HG02938 (cell line): ENCODE results near the gene TMEM184A.

Experiments
- ATAC-seq: cut with Tn5 transposase; IDR thresholded peaks from one replicate; pipeline ENCODE4 v1.9.1; 2021; ENCODE audit warnings: mild to moderate bottlenecking, moderate library complexity; ENCODE audit not compliant: unreplicated experiment

Gene TMEM184A

GRCh38 chr7:1555813-1556543 lies at the start of gene TMEM184A:
Gene TMEM184A (minus strand): TSS chr7:1556205. CDS start chr7:1555484, 721 bp downstream.
- ATAC-seq, result no peak

GRCh38 chr7:1604383-1604782 lies 48.4 kb upstream of the TMEM184A start:
- no peak for ATAC-seq

GRCh38 chr7:1603346-1604225 lies 47.6 kb upstream of the TMEM184A start:
- no peak for ATAC-seq

- no peak for ATAC-seq
Measured at GRCh38 chr7:1602386-1602785, 46.4 kb upstream of the TMEM184A start.

- ATAC-seq, result no peak
Measured at GRCh38 chr7:1601956-1602355, 46.0 kb upstream of the TMEM184A start.

- no peak for ATAC-seq
Measured at GRCh38 chr7:1599640-1600395, 43.8 kb upstream of the TMEM184A start.

- ATAC-seq, result no peak
Measured at GRCh38 chr7:1598961-1599639, 43.1 kb upstream of the TMEM184A start.

GRCh38 chr7:1598286-1598685 lies 42.3 kb upstream of the TMEM184A start:
- ATAC-seq, result no peak

- ATAC-seq, result no peak
Measured at GRCh38 chr7:1597791-1598190, 41.8 kb upstream of the TMEM184A start.

GRCh38 chr7:1597066-1597760 lies 41.2 kb upstream of the TMEM184A start:
- ATAC-seq, result no peak

- ATAC-seq, result no peak
Measured at GRCh38 chr7:1596181-1597043, 40.4 kb upstream of the TMEM184A start.

GRCh38 chr7:1595636-1596035 lies 39.6 kb upstream of the TMEM184A start:
- no peak for ATAC-seq

- no peak for ATAC-seq
Measured at GRCh38 chr7:1595027-1595426, 39.0 kb upstream of the TMEM184A start.

GRCh38 chr7:1593904-1594421 lies 38.0 kb upstream of the TMEM184A start:
- no peak for ATAC-seq

- ATAC-seq, result no peak
Measured at GRCh38 chr7:1593091-1593866, 37.3 kb upstream of the TMEM184A start.

GRCh38 chr7:1592299-1592871 lies 36.4 kb upstream of the TMEM184A start:
- ATAC-seq, result no peak

- ATAC-seq, result no peak
Measured at GRCh38 chr7:1591876-1592275, 35.9 kb upstream of the TMEM184A start.

GRCh38 chr7:1591396-1591795 lies 35.4 kb upstream of the TMEM184A start:
- no peak for ATAC-seq
